ENCODE measurements around the gene SUN2.

The SUN2 gene

GRCh38 chr22:38733724-38734381 is 21.9 kb downstream of the SUN2 start:
- DNase-seq = peak in 1 of 2 experiments; percentile 17

- DNase-seq = no peak
Measured at GRCh38 chr22:38733329-38733723, 22.5 kb downstream of the SUN2 start.

- no peak for DNase-seq
Measured at GRCh38 chr22:38732251-38732815, 23.5 kb downstream of the SUN2 start.

- DNase-seq = no peak
Measured at GRCh38 chr22:38731703-38732161, 24.1 kb downstream of the SUN2 start.

- DNase-seq = no peak
Measured at GRCh38 chr22:38730411-38730871, 25.4 kb downstream of the SUN2 start.

- DNase-seq = no peak
Measured at GRCh38 chr22:38729946-38730345, 25.9 kb downstream of the SUN2 start.

GRCh38 chr22:38728871-38729796 is 26.7 kb downstream of the SUN2 start:
- DNase-seq = no peak

GRCh38 chr22:38727530-38728451 is 28.0 kb downstream of the SUN2 start:
- no peak for DNase-seq

- no peak for DNase-seq
Measured at GRCh38 chr22:38727123-38727522, 28.7 kb downstream of the SUN2 start.

GRCh38 chr22:38725900-38726655 is 29.7 kb downstream of the SUN2 start:
- DNase-seq = no peak

GRCh38 chr22:38724926-38725571 is 30.7 kb downstream of the SUN2 start:
- peak; percentile 2 to 26 for DNase-seq

- no peak for DNase-seq
Measured at GRCh38 chr22:38724176-38724575, 31.6 kb downstream of the SUN2 start.

- no peak for DNase-seq
Measured at GRCh38 chr22:38721551-38721950, 34.2 kb downstream of the SUN2 start.

GRCh38 chr22:38720350-38720749 is 35.4 kb downstream of the SUN2 start:
- DNase-seq = no peak

- no peak for DNase-seq
Measured at GRCh38 chr22:38719196-38719595, 36.6 kb downstream of the SUN2 start.

- peak in 1 of 2 experiments; percentile 4 for DNase-seq
Measured at GRCh38 chr22:38718414-38718813, 37.4 kb downstream of the SUN2 start.

GRCh38 chr22:38717244-38717643 is 38.6 kb downstream of the SUN2 start:
- DNase-seq = no peak

- no peak for DNase-seq
Measured at GRCh38 chr22:38716826-38717225, 39.0 kb downstream of the SUN2 start.

- no peak for DNase-seq
Measured at GRCh38 chr22:38716271-38716670, 39.5 kb downstream of the SUN2 start.

- DNase-seq = no peak
Measured at GRCh38 chr22:38715852-38716251, 39.9 kb downstream of the SUN2 start.

- no peak for DNase-seq
Measured at GRCh38 chr22:38715176-38715764, 40.5 kb downstream of the SUN2 start.

Data from NCI-H2081 (cell line).